ENCODE results near the gene PJVK. TPM values are rescaled to one million over a fixed set of nuclear protein-coding genes. Genes with fewer than 3 reads are reported as not detected.
"Not testable (repeated sequence)": the region's sequence is repeated elsewhere in the genome, so short reads cannot be mapped to it uniquely, and the experiment has no call there.

Gene PJVK
- polyA plus RNA-seq, 1 donor from 2014 or later = 5.5 TPM

DNA sequence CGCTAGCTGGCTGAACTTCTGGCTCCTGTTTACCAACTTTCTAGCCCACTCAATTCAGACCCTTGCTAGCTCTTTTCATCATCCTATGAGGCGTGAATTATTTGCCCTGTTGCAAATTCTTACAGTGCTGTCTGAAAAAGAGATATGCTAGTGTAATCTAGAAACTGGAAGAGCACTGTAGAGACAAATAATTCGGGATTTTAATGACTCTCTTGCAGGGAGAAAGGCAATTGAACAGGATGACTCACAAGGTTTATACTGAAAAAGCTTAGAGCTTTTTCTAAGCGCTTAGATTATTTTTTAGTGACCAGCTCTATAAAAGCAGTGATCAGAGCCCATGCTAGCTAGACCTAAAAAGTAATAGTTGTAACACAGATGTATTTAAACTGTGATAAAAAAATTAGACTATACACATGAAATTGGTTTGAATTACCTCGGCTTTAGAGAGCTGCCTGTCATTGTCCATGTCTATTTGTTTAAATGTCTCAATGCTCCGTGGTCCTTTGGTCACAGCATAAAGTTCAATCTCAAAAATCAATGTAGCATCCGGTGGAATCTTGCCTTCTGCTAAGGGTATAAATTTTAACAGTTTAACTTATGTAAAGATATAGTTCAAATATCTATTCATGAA lies 18.2 kb downstream of the PJVK start:
- H3K36me3 ChIP-seq (ENCODE audit: insufficient read depth, low read length) = peaks cover 6% of the 10 kb centered on the region
- H3K9me3 ChIP-seq (ENCODE audit: low read length) = no peaks in the 10 kb centered on the region
- H3K4me2 ChIP-seq (ENCODE audit: low read length) = no peak overlapping the region
- H3K4me3 ChIP-seq (ENCODE audit: low read length) = no peak overlapping the region
- H4K20me1 ChIP-seq (ENCODE audit: insufficient read depth) = no peaks in the 10 kb centered on the region
- peaks cover 8% of the 10 kb centered on the region for H3K79me2 ChIP-seq (replicated peaks; ENCODE audit: insufficient read depth, low read length)
- no peaks in the 10 kb centered on the region for H3F3A ChIP-seq (ENCODE audit: insufficient read depth, low read length, poor library complexity, severe bottlenecking)
- TF ChIP-seq SMC3 (conservative IDR thresholded peaks at IDR 0.05; ENCODE audit: poor library complexity) = no peak
- no peak for TF ChIP-seq TAF1 (IDR thresholded peaks at IDR 0.05; ENCODE audit: low read depth)
- TF ChIP-seq, protein P1, sequence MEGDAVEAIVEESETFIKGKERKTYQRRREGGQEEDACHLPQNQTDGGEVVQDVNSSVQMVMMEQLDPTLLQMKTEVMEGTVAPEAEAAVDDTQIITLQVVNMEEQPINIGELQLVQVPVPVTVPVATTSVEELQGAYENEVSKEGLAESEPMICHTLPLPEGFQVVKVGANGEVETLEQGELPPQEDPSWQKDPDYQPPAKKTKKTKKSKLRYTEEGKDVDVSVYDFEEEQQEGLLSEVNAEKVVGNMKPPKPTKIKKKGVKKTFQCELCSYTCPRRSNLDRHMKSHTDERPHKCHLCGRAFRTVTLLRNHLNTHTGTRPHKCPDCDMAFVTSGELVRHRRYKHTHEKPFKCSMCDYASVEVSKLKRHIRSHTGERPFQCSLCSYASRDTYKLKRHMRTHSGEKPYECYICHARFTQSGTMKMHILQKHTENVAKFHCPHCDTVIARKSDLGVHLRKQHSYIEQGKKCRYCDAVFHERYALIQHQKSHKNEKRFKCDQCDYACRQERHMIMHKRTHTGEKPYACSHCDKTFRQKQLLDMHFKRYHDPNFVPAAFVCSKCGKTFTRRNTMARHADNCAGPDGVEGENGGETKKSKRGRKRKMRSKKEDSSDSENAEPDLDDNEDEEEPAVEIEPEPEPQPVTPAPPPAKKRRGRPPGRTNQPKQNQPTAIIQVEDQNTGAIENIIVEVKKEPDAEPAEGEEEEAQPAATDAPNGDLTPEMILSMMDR (IDR thresholded peaks at IDR 0.05; ENCODE audit: poor library complexity, severe bottlenecking) = no peak
- TF ChIP-seq EP300 (conservative IDR thresholded peaks at IDR 0.05; ENCODE audit: poor library complexity, severe bottlenecking) = no peak
- H2AFZ ChIP-seq (ENCODE audit: low read depth, low read length) = no peak overlapping the region
- H3K9ac ChIP-seq (ENCODE audit: low read length) = no peak overlapping the region
- H3K9me2 ChIP-seq (ENCODE audit: insufficient read depth, low read length) = no peaks in the 10 kb centered on the region
- no peaks in the 10 kb centered on the region for H3K27me3 ChIP-seq (ENCODE audit: insufficient read depth, low read depth, low read length)
- no peak overlapping the region for H3K27ac ChIP-seq (ENCODE audit: low read length)

DNA sequence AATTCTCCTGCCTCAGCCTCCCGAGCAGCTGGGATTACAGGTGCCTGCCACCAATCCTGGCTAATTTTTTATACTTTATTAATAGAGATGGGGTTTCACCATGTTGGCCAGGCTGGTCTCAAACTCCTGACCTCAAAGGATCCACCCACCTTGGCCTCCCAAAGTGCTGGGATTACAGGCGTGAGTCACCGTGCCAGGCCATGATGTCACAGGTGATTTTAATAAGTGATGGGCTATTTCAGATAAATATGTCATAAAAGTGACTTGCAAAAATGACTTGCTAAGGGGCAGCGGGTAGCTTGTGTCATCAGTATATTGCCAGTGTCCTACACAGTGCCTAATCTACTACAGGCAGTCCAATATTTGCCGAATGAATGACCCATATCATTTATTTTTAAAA lies 20.1 kb downstream of the PJVK start:
- not testable (repeated sequence) for H3F3A ChIP-seq (ENCODE audit: insufficient read depth, low read length, poor library complexity, severe bottlenecking); H3K27me3 ChIP-seq (ENCODE audit: insufficient read depth, low read depth, low read length); H3K36me3 ChIP-seq (ENCODE audit: insufficient read depth, low read length); H3K4me2 ChIP-seq (ENCODE audit: low read length); H3K9me2 ChIP-seq (ENCODE audit: insufficient read depth, low read length); H3K27ac ChIP-seq (ENCODE audit: low read length); H2AFZ ChIP-seq (ENCODE audit: low read depth, low read length); H4K20me1 ChIP-seq (ENCODE audit: insufficient read depth); H3K9me3 ChIP-seq (ENCODE audit: low read length); H3K9ac ChIP-seq (ENCODE audit: low read length); H3K4me3 ChIP-seq (ENCODE audit: low read length)
- peaks cover 18% of the 10 kb centered on the region for H3K79me2 ChIP-seq (replicated peaks; ENCODE audit: insufficient read depth, low read length)

DNA sequence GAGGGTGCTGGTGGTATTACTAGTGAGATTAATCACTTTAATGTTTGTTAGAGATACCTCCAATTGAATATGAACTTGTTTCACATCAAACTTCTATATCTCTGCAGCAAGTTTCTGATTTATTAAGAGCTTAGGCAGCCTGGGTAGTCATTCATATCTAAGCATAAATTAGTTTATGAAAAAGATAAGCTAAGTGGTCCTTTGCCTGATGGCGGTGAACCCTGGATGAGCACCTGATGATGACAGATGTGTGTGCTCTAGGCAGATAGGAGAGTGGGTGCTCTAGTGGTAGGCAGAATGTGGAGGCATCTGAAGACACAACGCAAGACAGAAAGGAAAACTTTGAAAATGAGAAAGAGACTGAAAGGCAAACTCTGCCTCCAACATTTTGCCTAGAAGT lies 22.2 kb downstream of the PJVK start:
- Histone ChIP-seq H3K9ac (ENCODE audit: low read length) (no peak overlapping the region), H3K9me2 (ENCODE audit: insufficient read depth, low read length) (no peaks in the 10 kb centered on the region), H2AFZ (ENCODE audit: low read depth, low read length) (no peak overlapping the region), H3K36me3 (ENCODE audit: insufficient read depth, low read length) (no peaks in the 10 kb centered on the region), H3K4me2 (ENCODE audit: low read length) (no peak overlapping the region), H3K9me3 (ENCODE audit: low read length) (no peaks in the 10 kb centered on the region), H3F3A (ENCODE audit: insufficient read depth, low read length, poor library complexity, severe bottlenecking) (no peaks in the 10 kb centered on the region), H3K27ac (ENCODE audit: low read length) (no peak overlapping the region), H3K79me2 (replicated peaks; ENCODE audit: insufficient read depth, low read length) (peaks cover 37% of the 10 kb centered on the region), H3K27me3 (ENCODE audit: insufficient read depth, low read depth, low read length) (no peaks in the 10 kb centered on the region), H4K20me1 (ENCODE audit: insufficient read depth) (no peaks in the 10 kb centered on the region), H3K4me3 (ENCODE audit: low read length) (no peak overlapping the region)
- TF ChIP-seq RAD21 (conservative IDR thresholded peaks at IDR 0.05) (no peak), MXI1 (conservative IDR thresholded peaks at IDR 0.05; ENCODE audit: poor library complexity, severe bottlenecking) (no peak), POLR2AphosphoS5 (IDR thresholded peaks at IDR 0.05) (no peak), EP300 (conservative IDR thresholded peaks at IDR 0.05; ENCODE audit: poor library complexity, severe bottlenecking) (no peak), EZH2 (IDR thresholded peaks at IDR 0.05; ENCODE audit: borderline replicate concordance, insufficient read depth, low read length, poor library complexity, severe bottlenecking) (no peak), TAF1 (IDR thresholded peaks at IDR 0.05; ENCODE audit: low read depth) (no peak), SMC3 (conservative IDR thresholded peaks at IDR 0.05; ENCODE audit: poor library complexity) (no peak)
- TF ChIP-seq, protein P1 (IDR thresholded peaks at IDR 0.05; ENCODE audit: poor library complexity, severe bottlenecking) = no peak
- TF ChIP-seq, protein P2, sequence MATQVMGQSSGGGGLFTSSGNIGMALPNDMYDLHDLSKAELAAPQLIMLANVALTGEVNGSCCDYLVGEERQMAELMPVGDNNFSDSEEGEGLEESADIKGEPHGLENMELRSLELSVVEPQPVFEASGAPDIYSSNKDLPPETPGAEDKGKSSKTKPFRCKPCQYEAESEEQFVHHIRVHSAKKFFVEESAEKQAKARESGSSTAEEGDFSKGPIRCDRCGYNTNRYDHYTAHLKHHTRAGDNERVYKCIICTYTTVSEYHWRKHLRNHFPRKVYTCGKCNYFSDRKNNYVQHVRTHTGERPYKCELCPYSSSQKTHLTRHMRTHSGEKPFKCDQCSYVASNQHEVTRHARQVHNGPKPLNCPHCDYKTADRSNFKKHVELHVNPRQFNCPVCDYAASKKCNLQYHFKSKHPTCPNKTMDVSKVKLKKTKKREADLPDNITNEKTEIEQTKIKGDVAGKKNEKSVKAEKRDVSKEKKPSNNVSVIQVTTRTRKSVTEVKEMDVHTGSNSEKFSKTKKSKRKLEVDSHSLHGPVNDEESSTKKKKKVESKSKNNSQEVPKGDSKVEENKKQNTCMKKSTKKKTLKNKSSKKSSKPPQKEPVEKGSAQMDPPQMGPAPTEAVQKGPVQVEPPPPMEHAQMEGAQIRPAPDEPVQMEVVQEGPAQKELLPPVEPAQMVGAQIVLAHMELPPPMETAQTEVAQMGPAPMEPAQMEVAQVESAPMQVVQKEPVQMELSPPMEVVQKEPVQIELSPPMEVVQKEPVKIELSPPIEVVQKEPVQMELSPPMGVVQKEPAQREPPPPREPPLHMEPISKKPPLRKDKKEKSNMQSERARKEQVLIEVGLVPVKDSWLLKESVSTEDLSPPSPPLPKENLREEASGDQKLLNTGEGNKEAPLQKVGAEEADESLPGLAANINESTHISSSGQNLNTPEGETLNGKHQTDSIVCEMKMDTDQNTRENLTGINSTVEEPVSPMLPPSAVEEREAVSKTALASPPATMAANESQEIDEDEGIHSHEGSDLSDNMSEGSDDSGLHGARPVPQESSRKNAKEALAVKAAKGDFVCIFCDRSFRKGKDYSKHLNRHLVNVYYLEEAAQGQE (IDR thresholded peaks at IDR 0.05; ENCODE audit: borderline replicate concordance) = no peak

Measured in neural cell (in vitro differentiated cells).